ENCODE measurements around the gene TPM2. TPM values are rescaled to one million over a fixed set of nuclear protein-coding genes. Genes with fewer than 3 reads are reported as not detected.

Gene TPM2
- total and polyA plus RNA-seq, 10 of the 15 experiments (the other 5 are each of a cell fraction or from before 2014, with no cell fraction given) = 0.11 to 9.3 (median 1.1) TPM

DNA sequence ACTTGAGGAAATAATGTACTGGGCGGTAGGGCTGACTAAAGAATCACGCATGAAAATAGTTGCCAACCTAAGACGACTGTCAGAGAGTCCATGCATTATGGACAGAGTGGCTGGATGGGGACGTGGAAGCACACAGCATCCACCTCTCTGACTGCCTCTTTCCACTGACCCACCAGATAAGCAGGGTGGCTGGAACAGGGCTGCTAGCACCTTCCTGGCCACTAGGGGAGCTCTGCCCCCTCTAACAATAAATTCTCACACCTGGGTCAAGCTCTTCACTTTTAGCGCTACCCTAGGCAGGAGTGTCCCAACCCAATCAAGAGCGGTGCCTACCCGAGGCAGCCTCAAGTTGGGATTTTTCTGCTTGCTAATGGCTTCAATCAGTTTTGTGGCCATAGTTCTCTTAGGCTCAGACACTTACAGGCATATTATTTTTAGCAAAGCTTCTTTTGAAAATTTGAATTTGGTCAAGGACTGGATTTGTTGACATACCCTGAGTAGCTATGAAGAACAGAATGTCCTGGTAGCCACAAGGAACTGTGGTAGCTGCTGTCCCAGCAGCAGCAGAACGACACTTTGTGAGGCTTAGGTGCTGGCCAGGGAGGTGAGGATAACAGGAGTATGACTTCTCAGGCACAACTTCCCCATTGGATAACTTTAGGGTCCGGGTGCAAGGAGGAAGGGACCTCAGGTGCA lies 6.9 kb upstream of the TPM2 start:
- Histone ChIP-seq H3K79me2 (ENCODE audit: control insufficient read depth, insufficient read depth, low read length) (no peaks in the 10 kb centered on the region), H3K4me3 (no peak overlapping the region), H3K36me3 (ENCODE audit: control insufficient read depth in 2 of 2, insufficient read depth in 2 of 2, low read length in 1 of 2) (peaks cover 32 to 48% of the 10 kb centered on the region in 2 experiments), H2AFZ (ENCODE audit: control insufficient read depth, low read depth, low read length) (no peak overlapping the region), H3K9me3 (replicated peaks; ENCODE audit: control insufficient read depth, insufficient read depth, low read length) (no peaks in the 10 kb centered on the region), H3K4me2 (ENCODE audit: control insufficient read depth, insufficient read depth) (no peak overlapping the region), H3K27me3 (replicated peaks in 1 of 2; ENCODE audit: control insufficient read depth in 2 of 2, insufficient read depth in 2 of 2, low read length in 1 of 2) (no peaks in the 10 kb centered on the region), H3K9ac (ENCODE audit: control insufficient read depth, insufficient read depth, low read length) (no peak overlapping the region), H3K27ac (ENCODE audit: control insufficient read depth, insufficient read depth) (no peak overlapping the region), H4K20me1 (ENCODE audit: control insufficient read depth, insufficient read depth) (no peaks in the 10 kb centered on the region), H3K4me1 (ENCODE audit: control insufficient read depth, insufficient read depth, low read length) (no peaks in the 10 kb centered on the region)
- FAIRE-seq (peak; percentile 97), DNase-seq (ENCODE audit: low read depth, low spot score) (no peak), ATAC-seq (peak; percentile 99)
- ChIA-PET SMC1A (ENCODE audit: uncharacterized antibody, unreplicated experiment) (interaction anchor here (0.6 to 5.1 kb wide), 26 partner anchors 9 to 185 kb away, joined by 3 to 65 read pairs (median 4); partner anchors contain the start of genes ARHGEF39, CCDC107, GBA2 and HINT2), CTCF (interaction anchor here (0.6 to 15.2 kb wide), 54 partner anchors 9 to 495 kb away, joined by 3 to 227 read pairs (median 6); partner anchors contain the start of genes ARHGEF39, CA9, CCDC107 and CREB3), POLR2A (interaction anchor here (1.0 to 2.2 kb wide), 9 partner anchors 8 to 51 kb away, joined by 3 to 11 read pairs (median 6); partner anchors contain the start of genes ARHGEF39 and TLN1), RAD21 (ENCODE audit: unreplicated experiment) (interaction anchor here (0.7 to 2.8 kb wide), 27 partner anchors 10 to 186 kb away, joined by 3 to 25 read pairs (median 5); partner anchors contain the start of genes ARHGEF39, CCDC107, CREB3 and RGP1)
- in situ Hi-C loops (cut with MboI) (no loop called here), intact Hi-C loops (cut with micrococcal nuclease; ENCODE audit: unreplicated experiment) (loop anchor here (1.0 kb wide), 2 partner anchors 33 to 92 kb away; no protein-coding TSS in a partner anchor)
- BruUV-seq (replicated peaks) = no TSS peak
- 32% methylated on average over 9 of the region's 9 CpGs for WGBS (ENCODE audit: insufficient coverage, insufficient replicate concordance, low lambda C conversion rate, missing lambda C conversion rate)
- TF ChIP-seq, protein P1, sequence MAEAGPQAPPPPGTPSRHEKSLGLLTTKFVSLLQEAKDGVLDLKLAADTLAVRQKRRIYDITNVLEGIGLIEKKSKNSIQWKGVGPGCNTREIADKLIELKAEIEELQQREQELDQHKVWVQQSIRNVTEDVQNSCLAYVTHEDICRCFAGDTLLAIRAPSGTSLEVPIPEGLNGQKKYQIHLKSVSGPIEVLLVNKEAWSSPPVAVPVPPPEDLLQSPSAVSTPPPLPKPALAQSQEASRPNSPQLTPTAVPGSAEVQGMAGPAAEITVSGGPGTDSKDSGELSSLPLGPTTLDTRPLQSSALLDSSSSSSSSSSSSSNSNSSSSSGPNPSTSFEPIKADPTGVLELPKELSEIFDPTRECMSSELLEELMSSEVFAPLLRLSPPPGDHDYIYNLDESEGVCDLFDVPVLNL (IDR thresholded peaks at IDR 0.05; ENCODE audit: low read depth, low read length) = no peak
- TF ChIP-seq, protein P2, sequence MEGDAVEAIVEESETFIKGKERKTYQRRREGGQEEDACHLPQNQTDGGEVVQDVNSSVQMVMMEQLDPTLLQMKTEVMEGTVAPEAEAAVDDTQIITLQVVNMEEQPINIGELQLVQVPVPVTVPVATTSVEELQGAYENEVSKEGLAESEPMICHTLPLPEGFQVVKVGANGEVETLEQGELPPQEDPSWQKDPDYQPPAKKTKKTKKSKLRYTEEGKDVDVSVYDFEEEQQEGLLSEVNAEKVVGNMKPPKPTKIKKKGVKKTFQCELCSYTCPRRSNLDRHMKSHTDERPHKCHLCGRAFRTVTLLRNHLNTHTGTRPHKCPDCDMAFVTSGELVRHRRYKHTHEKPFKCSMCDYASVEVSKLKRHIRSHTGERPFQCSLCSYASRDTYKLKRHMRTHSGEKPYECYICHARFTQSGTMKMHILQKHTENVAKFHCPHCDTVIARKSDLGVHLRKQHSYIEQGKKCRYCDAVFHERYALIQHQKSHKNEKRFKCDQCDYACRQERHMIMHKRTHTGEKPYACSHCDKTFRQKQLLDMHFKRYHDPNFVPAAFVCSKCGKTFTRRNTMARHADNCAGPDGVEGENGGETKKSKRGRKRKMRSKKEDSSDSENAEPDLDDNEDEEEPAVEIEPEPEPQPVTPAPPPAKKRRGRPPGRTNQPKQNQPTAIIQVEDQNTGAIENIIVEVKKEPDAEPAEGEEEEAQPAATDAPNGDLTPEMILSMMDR (IDR thresholded peaks at IDR 0.05 in 2 of 3, conservative IDR thresholded peaks at IDR 0.05 in 1 of 3; ENCODE audit: control insufficient read depth in 2 of 3, extremely low read depth in 1 of 3, insufficient read depth in 1 of 3, low read depth in 3 of 3, low read length in 3 of 3) = peak; percentile 78 to 98 (median 97)
- TF ChIP-seq, protein P3, sequence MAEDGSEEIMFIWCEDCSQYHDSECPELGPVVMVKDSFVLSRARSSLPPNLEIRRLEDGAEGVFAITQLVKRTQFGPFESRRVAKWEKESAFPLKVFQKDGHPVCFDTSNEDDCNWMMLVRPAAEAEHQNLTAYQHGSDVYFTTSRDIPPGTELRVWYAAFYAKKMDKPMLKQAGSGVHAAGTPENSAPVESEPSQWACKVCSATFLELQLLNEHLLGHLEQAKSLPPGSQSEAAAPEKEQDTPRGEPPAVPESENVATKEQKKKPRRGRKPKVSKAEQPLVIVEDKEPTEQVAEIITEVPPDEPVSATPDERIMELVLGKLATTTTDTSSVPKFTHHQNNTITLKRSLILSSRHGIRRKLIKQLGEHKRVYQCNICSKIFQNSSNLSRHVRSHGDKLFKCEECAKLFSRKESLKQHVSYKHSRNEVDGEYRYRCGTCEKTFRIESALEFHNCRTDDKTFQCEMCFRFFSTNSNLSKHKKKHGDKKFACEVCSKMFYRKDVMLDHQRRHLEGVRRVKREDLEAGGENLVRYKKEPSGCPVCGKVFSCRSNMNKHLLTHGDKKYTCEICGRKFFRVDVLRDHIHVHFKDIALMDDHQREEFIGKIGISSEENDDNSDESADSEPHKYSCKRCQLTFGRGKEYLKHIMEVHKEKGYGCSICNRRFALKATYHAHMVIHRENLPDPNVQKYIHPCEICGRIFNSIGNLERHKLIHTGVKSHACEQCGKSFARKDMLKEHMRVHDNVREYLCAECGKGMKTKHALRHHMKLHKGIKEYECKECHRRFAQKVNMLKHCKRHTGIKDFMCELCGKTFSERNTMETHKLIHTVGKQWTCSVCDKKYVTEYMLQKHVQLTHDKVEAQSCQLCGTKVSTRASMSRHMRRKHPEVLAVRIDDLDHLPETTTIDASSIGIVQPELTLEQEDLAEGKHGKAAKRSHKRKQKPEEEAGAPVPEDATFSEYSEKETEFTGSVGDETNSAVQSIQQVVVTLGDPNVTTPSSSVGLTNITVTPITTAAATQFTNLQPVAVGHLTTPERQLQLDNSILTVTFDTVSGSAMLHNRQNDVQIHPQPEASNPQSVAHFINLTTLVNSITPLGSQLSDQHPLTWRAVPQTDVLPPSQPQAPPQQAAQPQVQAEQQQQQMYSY (CRISPR knock-in tag; IDR thresholded peaks at IDR 0.05) = 0 out of 2 replicates have a peak, but pooled peaks have one; percentile 21
- TF ChIP-seq RB1 (IDR thresholded peaks at IDR 0.05; ENCODE audit: borderline replicate concordance) (0 out of 2 replicates have a peak, but pooled peaks have one; percentile 49), SMC3 (IDR thresholded peaks at IDR 0.05; ENCODE audit: borderline replicate concordance, low read length) (peak; percentile 56), SMARCA5 (IDR thresholded peaks at IDR 0.05) (peak; percentile 50; the same call in 1 of the 2 replicates), RAD21 (IDR thresholded peaks at IDR 0.05; ENCODE audit: insufficient read depth, low read depth, low read length) (peak; percentile 61)
- TF ChIP-seq, protein P4, sequence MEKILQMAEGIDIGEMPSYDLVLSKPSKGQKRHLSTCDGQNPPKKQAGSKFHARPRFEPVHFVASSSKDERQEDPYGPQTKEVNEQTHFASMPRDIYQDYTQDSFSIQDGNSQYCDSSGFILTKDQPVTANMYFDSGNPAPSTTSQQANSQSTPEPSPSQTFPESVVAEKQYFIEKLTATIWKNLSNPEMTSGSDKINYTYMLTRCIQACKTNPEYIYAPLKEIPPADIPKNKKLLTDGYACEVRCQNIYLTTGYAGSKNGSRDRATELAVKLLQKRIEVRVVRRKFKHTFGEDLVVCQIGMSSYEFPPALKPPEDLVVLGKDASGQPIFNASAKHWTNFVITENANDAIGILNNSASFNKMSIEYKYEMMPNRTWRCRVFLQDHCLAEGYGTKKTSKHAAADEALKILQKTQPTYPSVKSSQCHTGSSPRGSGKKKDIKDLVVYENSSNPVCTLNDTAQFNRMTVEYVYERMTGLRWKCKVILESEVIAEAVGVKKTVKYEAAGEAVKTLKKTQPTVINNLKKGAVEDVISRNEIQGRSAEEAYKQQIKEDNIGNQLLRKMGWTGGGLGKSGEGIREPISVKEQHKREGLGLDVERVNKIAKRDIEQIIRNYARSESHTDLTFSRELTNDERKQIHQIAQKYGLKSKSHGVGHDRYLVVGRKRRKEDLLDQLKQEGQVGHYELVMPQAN (conservative IDR thresholded peaks at IDR 0.05) = no peak
